ENCODE data around the gene ATP5ME. TPM values are rescaled to one million over a fixed set of nuclear protein-coding genes. Genes with fewer than 3 reads are reported as not detected.
A peak's percentile ranks its signal among the peaks of the same experiment; 100 is the strongest.

The ATP5ME gene
- total RNA-seq, 1 experiment from 2014 or later = 425 TPM

DNA sequence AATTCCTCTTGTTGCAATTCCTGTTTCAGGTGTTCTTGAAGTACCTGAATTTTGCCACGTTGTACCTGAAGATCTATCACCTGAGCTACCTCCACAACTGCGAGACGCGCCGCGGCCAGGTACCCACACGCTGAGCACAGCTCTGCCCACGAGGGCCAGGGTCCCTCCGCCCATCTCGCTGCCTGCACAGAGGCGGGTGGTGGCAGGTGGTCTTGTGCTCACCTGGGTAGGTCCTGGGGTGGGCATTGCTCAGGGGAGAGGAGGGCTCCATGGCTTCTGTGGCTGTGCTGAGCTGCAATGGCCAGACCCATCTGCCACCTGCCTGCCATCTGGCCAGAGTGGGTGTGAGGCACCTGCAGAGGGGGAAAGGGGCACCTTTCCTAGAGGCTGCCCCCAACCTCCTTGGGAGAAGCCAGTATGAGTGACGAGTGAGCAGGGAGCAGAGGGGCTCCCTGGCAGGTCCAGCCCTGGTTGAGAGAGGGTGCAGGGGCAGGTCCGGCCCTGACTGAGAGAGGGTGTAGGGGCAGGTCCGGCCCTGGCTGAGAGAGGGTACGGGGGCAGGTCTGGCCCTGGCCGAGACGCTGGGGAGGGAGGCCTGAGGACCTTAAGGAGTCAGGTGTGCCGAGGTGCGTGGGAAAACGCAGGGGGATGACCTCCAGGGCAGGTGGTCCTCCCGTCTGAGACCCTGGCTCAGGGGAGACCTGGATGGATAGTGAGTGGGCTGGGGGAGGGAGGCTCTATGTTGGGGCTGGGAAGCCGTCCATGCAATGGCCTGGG, 38.0 kb downstream of the ATP5ME start:
- no CpG with 5 or more reads among the region's 22 CpGs for WGBS (ENCODE audit: extremely low coverage, insufficient read length, low lambda C conversion rate)

More for the DNA sequence above, 38.0 kb downstream of the ATP5ME start:
- no peak overlapping the region for H3K56ac ChIP-seq (ENCODE audit: insufficient read length, low read depth, low read length)
- Mint-ChIP-seq H3K36me3 (ENCODE audit: insufficient read depth in 1 of 3, low read depth in 3 of 3) (peaks cover 0 to 17% (median 13%) of the 10 kb centered on the region in 3 experiments; a peak in 6 of 7 replicates), H3K27me3 (ENCODE audit: low read depth) (peaks cover 14% of the 10 kb centered on the region), H3K27ac (no peak overlapping the region), H3K4me3 (no peak overlapping the region), H3K4me1 (no peaks in the 10 kb centered on the region), H3K9me3 (peaks cover 22 to 23% of the 10 kb centered on the region in 2 experiments)
- H3T11ph ChIP-seq (ENCODE audit: low read length) = no peak overlapping the region
- no peaks in the 10 kb centered on the region for H3K4me1 ChIP-seq (ENCODE audit: insufficient read depth, low read length)
- H2BK120ac ChIP-seq (ENCODE audit: low read depth, low read length, poor library complexity, severe bottlenecking) = no peak overlapping the region
- no peak overlapping the region for H2AK5ac ChIP-seq (ENCODE audit: insufficient read length, low read length)
- H3K27me3 ChIP-seq (ENCODE audit: insufficient read depth, low read length) = no peaks in the 10 kb centered on the region
- H3K9me3 ChIP-seq (ENCODE audit: control insufficient read depth, low read depth, low read length) = no peaks in the 10 kb centered on the region
- no peak overlapping the region for H2BK12ac ChIP-seq (ENCODE audit: insufficient read length, low read depth, low read length)
- no peak overlapping the region for H3K27ac ChIP-seq (ENCODE audit: insufficient read length, low read depth, low read length)
- H2BK15ac ChIP-seq (ENCODE audit: low read depth, low read length) = no peak overlapping the region
- H4K5ac ChIP-seq (ENCODE audit: insufficient read length, low read depth, low read length) = no peak overlapping the region
- no peak overlapping the region for H3K23ac ChIP-seq (ENCODE audit: insufficient read length, low read depth, low read length)
- H2BK20ac ChIP-seq (ENCODE audit: low read depth, low read length, poor library complexity, severe bottlenecking) = no peak overlapping the region
- no peaks in the 10 kb centered on the region for H3K23me2 ChIP-seq (ENCODE audit: insufficient read length, low read depth, low read length, poor library complexity, severe bottlenecking)
- no peak overlapping the region for H2AFZ ChIP-seq (ENCODE audit: low read length)
- peak; percentile 20 for DNase-seq
- H3K4me2 ChIP-seq (ENCODE audit: insufficient read depth, insufficient read length, low read length) = no peak overlapping the region
- H3K79me2 ChIP-seq (ENCODE audit: insufficient read depth, low read length) = no peaks in the 10 kb centered on the region
- H3K9ac ChIP-seq (ENCODE audit: extremely low read depth, insufficient read length, low read length) = no peak overlapping the region
- no peak overlapping the region for H4K8ac ChIP-seq (replicated peaks; ENCODE audit: insufficient read length, low read depth, low read length)
- no peak overlapping the region; the same call in 1 of the 2 replicates for H3K14ac ChIP-seq (ENCODE audit: insufficient read depth, low read length)
- no peak overlapping the region for H2BK5ac ChIP-seq (ENCODE audit: insufficient read length, low read length)
- TF ChIP-seq CTCF (conservative IDR thresholded peaks at IDR 0.05) = no peak
- H3K4ac ChIP-seq (ENCODE audit: low read depth, low read length) = no peak overlapping the region
- no peak overlapping the region for H4K91ac ChIP-seq (ENCODE audit: insufficient read length, low read depth, low read length)
- no peaks in the 10 kb centered on the region for H4K20me1 ChIP-seq (ENCODE audit: control insufficient read depth, insufficient read depth, insufficient read length)
- H3K79me1 ChIP-seq (ENCODE audit: insufficient read depth, low read depth, low read length, poor library complexity, severe bottlenecking) = no peaks in the 10 kb centered on the region
- H3K18ac ChIP-seq (ENCODE audit: insufficient read length, low read depth, low read length) = no peak overlapping the region

All from H9 (cell line).